ENCODE results near the gene SCCPDH.
"Not testable (repeated sequence)": the region's sequence is repeated elsewhere in the genome, so short reads cannot be mapped to it uniquely, and the experiment has no call there.

SCCPDH gene

DNA sequence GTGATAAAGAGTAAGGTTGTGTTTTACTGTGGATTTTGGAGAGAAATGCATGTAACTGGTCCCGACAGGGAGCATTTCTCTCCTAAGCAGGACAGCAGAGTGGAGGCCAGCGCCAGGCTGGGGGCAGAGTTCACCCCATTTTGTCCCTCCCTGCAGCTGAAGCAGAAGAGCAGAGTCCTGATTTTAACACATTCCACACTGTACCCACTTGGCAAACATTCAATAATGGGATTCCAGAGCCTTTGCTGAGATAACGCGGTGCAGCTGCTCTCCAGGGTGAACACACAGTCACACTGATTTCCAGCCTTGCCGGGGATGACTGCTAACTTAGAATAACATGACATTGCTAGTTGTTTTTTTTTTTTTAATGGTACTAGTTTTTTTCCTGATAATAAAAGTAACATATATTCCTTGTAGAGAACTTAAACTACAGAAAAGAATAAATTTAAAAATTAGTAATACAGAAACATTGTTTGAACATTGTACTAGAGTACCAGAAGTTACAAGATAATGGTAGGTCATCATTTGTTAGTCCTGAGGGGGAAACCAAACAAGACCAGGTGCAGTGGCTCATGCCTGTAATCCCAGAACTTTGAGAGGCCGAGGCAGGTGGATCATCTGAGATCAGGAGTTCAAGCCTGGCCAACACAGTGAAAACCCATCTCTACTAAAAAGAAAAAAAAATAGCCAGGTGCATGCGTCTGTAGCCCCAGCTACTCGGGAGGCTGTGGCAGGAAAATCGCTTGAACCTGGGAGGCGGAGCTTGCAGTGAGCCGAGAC is 77.2 kb downstream of the SCCPDH start:
- no peak for DNase-seq (ENCODE audit: low read depth)

- no peak for DNase-seq (ENCODE audit: low read depth)
Measured at GRCh38 chr1:246803373-246803772, 79.2 kb downstream of the SCCPDH start.

DNA sequence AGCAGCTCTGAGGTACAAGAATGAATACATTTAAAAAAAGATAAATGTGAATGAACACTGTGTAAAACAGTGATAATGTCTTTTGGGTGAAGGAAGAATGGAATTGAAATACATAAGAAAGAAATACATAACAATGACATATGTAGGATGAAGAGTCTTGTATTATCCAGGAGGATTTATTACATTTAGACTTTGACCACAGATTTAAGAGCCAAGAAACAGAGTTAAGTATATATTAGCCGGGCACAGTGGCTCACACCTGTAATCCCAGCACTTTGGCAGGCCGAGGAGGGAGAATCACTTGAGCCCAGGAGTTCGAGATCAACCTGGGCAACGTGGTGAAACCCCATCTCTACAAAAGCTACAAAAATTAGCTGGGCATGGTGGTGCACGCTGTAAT is 79.7 kb downstream of the SCCPDH start:
- DNase-seq (ENCODE audit: low read depth): no peak

DNA sequence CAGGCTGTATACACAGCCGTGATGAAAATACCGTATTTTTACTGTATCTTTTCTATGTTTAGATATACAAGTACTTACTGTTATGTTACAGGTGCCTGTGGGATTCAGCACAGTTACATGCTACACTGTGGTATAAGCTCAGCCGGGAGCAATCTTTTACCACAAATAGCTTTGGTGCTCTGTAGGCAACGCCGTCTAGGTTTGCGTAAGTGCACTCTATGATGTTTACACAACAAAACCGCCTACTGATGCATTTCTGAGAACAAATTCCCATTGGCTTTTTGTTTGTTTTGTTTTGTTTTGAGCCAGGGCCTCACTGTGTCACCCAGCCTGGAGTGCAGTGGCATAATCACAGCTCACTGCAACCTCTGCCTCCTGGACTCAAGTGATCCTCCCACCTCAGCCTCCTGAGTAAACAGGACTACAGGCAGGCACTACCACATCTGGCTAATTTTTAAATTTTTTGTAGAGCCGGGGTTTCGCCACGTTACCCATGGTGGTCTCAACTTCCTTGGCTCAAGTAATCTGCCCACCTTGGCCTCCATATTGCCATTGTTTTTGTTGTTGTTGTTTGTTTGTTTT is 81.0 kb downstream of the SCCPDH start:
- DNase-seq (ENCODE audit: low read depth): no peak

DNA sequence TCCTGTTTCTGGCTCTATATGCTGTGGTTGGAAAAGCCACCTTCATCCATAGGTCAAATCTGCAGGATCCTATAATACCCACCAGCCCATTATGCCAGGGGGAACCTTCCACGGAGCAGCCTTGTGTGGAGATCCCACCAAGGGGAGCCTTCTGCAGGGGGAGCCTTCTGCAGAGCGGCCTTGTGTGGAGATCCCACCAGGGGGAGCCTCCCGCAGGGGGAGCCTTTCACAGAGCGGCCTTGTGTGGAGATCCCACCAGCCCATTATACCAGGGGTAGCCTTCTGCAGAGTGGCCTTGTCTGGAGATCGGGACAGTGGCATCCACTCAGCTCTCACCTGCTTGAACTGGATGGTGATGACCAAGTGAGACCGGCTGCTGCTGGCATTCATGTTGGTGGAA is 85.3 kb downstream of the SCCPDH start:
- DNase-seq (ENCODE audit: low read depth): no peak

DNA sequence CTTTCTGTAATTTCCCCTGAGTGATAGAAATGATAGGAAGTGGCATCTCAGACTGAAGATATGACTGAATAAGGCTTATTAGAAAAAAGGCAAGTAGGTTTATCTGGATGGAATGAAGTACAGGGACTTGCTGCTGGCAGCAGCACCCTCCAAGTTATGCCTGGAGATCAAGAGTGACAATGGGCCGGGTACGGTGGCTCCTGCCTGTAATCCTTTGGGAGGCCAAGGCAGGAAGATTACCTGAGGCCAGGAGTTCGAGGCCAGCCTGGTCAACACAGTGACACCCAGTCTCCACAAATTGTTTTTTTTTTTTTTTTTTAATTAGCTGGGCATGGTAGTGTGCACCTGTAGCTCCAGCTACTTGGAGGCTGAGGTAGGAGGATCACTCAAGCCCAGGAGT is 87.8 kb downstream of the SCCPDH start:
- no peak for DNase-seq (ENCODE audit: low read depth)

DNA sequence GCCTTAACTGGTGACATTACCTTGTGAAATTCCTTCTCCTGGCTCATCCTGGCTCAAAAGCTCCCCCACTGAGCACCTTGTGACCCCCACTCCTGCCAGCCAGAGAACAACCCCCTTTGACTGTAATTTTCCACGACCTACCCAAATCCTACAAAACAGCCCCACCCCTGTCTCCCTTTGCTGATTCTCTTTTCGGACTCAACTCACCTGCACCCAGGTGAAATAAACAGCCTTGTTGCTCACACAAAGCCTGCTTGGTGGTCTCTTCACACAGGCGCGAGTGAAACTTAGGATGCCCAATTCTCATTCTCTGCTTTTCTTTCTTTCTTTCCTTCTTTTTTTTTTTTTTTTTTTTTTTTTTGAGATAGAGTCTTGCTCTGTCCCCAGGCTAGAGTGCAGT is 89.1 kb downstream of the SCCPDH start:
- not testable (repeated sequence) for DNase-seq (ENCODE audit: low read depth)

- no peak for DNase-seq (ENCODE audit: low read depth)
Measured at GRCh38 chr1:246814890-246815289, 90.7 kb downstream of the SCCPDH start.

GRCh38 chr1:246815693-246816270 is 91.6 kb downstream of the SCCPDH start:
- no peak for DNase-seq (ENCODE audit: low read depth)
